NCI-H146 (cell line): ENCODE measurements around the gene VCX3B.
"Not testable (repeated sequence)": the region's sequence is repeated elsewhere in the genome, so short reads cannot be mapped to it uniquely, and the experiment has no call there.

Source experiments
- DNase-seq: peaks from one replicate; lab custom pipeline; 2025; lab: John Stamatoyannopoulos, UW

The VCX3B gene

GRCh38 chrX:8464530-8464929 lies at the start of gene VCX3B:
Gene VCX3B, plus strand, starts transcription at chrX:8464830. Its CDS starts 621 bp downstream, at chrX:8465451.
- DNase-seq, result not testable (repeated sequence)

GRCh38 chrX:8418301-8418700 lies 46.3 kb upstream of the VCX3B start:
- DNase-seq, result no peak

- no peak for DNase-seq
Observed at GRCh38 chrX:8424912-8425311, 39.7 kb upstream of the VCX3B start.

- no peak for DNase-seq
Observed at GRCh38 chrX:8429692-8430249, 34.9 kb upstream of the VCX3B start.

GRCh38 chrX:8430444-8430843 lies 34.2 kb upstream of the VCX3B start:
- no peak for DNase-seq

GRCh38 chrX:8432396-8432795 lies 32.2 kb upstream of the VCX3B start:
- no peak for DNase-seq

GRCh38 chrX:8433109-8434062 lies 31.2 kb upstream of the VCX3B start:
- DNase-seq, result no peak

- DNase-seq, result no peak
Observed at GRCh38 chrX:8447368-8447767, 17.3 kb upstream of the VCX3B start.

GRCh38 chrX:8452343-8452742 lies 12.3 kb upstream of the VCX3B start:
- not testable (repeated sequence) for DNase-seq

GRCh38 chrX:8453611-8454010 lies 11.0 kb upstream of the VCX3B start:
- DNase-seq, result no peak

- DNase-seq, result no peak
Observed at GRCh38 chrX:8455557-8455956, 9.1 kb upstream of the VCX3B start.

GRCh38 chrX:8462488-8462887 lies 2.1 kb upstream of the VCX3B start:
- DNase-seq, result no peak

GRCh38 chrX:8484360-8484949 lies 19.8 kb downstream of the VCX3B start:
- DNase-seq, result no peak

GRCh38 chrX:8495036-8495435 lies 30.4 kb downstream of the VCX3B start:
- not testable (repeated sequence) for DNase-seq

- no peak for DNase-seq
Observed at GRCh38 chrX:8500203-8500602, 35.6 kb downstream of the VCX3B start.

GRCh38 chrX:8502101-8502500 lies 37.5 kb downstream of the VCX3B start:
- not testable (repeated sequence) for DNase-seq

GRCh38 chrX:8504451-8504850 lies 39.8 kb downstream of the VCX3B start:
- DNase-seq, result no peak
